ENCODE data around the gene ZFP36L1.

ZFP36L1 gene

DNA sequence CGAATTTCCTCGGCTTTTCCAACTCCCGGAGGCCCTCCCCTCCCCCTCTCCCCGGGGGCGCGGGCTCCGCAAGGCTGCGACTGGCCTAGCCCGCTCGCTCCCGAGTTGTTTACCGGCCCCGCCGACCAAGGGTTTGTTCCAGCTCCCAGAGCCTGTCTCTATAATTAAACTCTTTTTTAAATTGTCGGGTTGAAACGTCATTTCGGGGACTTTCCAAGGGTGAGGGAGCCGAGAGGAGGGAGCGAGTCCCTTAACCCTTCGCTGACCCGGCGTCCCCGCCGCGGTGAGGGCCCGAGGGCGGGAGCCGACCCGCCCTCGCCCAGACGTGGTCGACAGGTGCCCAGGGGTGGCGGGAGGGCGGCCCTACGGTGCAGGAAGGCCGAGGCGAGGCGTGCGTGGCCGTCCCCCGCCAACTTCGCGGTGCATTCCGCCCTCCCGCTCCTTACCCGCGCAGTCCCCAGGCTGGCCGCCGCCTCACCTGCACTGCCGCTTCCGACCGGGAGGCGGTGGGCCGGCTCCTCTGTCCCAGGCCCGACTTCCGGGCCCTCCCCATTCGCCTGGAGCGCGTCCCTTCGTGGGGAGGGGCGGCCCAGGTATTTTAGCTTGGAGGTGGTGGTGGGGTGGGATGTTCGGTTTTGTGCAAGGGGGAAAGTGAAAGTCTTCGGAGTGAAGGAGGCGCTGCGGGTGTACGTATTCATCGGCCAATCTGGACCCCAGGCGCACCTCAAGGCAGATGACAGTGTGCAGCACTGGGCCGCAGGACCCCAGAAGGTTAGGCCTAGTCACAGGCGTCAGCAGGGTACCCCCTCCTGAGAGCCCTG is 2.9 kb upstream of the ZFP36L1 start:
- peak; percentile 59 for DNase-seq (ENCODE audit: low read depth, low spot score)

DNA sequence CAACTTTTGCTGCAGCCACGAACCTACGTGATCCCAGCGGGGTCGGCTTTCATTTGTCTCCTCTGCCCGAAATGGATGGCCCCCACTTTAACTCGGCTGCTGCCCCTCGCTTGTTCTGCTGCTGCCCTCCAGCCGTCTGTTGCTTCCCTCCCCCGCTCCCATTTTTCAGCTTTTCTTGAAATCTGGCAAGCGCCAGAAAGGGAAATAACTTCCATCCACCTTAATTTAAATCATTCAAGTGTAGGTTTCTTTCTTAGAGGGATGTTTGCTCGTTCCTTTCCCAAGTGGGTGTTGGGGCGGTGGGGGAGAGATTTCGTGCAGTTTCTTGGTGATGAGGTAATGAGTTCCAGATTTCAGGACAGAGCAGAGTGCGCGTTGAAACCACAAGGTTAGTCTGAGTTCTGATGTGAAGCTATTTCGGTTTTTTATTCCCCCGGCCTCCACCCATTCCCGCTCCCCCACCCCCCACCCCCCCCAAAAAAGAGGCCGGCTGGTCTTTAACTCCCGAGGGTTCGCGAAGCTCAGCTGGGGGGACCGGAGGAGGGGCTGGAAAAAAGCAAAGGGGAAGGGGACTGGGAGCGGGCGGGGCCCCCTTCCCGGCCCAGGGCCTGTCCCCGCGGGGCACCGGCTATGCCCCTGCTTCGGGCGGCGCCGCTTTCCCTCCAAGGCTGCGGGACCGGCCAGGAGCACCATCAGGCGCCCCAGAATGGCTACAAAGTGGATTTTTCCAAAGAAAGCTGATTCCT is 2.2 kb upstream of the ZFP36L1 start:
- DNase-seq (ENCODE audit: low read depth, low spot score): no peak

DNA sequence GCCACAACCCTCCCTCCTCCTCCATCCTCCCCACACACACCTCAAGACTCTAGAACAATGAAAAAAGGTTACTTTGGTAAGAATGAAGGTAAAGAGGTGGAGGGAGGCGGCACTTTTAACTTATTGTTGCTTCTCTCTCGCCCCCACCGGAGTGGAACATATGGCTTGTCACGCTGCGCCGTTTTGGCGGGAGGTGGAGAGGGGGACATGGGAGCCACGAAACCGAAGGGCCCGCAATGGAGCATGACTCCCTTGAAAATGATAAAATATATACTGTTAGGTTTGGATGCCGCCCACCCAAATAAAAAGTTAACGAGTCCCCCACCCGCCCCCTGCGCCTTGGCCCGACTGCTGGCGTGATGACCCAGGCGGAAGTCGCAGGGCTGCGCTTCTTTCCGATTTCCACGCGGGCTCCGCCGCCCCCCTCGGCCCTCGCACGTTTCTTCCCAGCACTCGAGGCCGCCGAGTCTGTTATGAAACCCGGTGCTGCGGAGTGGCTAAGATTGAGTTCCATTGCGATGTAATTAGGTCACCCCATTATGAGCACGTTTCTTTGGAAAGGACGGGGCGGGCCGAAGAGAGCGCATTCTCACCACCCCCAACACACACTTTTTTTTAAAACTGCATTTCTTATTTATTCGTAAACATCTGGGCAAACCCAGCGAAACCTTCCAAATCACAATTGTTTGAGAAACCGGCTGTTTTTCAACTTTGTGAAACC is 1.4 kb upstream of the ZFP36L1 start:
- DNase-seq (ENCODE audit: low read depth, low spot score): peak; percentile 72

DNA sequence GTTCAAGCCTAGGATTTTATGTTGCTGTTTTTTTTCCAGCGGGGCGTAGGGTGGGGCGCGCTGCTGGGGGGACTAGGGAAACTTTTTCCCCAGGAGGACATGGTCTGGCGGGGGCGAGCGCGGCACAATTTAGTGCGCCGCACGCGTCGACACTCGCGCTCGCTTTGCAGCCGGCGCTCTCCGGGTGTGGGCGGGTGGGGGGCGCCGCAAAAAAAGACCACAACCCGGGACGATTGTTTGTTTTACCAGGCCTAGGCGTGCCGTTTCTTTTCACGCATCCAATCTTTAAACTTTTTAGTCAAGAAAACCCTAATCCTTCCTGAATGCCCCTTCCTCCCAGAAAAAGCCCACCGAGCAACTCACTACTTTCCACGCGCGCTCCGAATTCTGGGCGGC is 865 bp upstream of the ZFP36L1 start:
- DNase-seq (ENCODE audit: low read depth, low spot score): no peak

DNA sequence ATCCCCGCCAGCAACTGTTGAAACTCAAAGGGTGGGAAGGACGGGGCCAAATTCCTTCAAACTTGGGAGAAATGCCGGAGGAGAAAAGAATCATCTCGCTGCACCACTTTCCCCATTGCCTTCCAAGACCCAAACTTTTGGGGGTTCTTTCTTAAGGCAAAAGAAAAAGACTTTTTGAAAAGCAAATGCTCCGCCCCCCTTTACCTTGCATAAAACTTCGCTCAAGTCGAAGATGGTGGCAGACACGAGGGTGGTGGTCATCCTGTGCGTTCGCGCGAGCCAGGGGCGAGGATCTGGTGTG is 239 bp downstream of the ZFP36L1 start:
- no peak for DNase-seq (ENCODE audit: low read depth, low spot score)

DNA sequence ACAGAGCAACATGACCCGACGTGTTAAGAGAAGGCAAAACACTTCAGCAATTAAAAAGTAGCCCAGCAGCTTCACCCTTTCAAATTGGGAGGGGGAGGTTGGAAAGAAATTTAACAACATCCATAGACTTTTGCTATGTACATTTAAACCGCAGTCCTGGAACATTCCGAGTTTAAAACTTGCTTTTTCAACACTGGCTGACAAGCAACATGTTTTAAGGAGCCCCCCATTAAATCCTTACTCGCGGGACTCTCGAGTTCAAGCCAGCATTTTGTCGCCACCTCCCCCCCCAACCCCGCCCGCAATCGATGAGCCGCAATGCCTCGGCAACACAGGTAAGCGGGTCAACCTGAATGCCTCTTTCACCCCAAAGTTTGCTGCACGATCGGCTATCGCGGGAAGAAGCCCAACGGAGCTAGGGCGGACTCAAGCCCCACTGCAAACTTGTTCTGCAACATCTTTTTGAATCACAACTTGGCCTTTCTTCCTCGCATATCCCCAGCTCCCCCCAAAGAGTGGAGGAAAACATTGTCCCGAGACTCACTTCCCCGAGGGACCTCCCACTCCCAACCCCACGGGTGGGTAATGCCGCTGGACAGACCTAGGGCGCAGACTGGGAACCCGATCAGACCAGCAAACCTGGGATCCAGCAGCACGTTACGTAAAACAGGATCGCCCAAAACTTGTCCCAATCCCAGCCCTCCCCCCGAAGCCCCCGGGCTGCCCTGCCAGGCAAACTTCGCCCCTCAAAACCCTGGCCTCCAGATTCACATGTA is 777 bp downstream of the ZFP36L1 start:
- no peak for DNase-seq (ENCODE audit: low read depth, low spot score)

DNA sequence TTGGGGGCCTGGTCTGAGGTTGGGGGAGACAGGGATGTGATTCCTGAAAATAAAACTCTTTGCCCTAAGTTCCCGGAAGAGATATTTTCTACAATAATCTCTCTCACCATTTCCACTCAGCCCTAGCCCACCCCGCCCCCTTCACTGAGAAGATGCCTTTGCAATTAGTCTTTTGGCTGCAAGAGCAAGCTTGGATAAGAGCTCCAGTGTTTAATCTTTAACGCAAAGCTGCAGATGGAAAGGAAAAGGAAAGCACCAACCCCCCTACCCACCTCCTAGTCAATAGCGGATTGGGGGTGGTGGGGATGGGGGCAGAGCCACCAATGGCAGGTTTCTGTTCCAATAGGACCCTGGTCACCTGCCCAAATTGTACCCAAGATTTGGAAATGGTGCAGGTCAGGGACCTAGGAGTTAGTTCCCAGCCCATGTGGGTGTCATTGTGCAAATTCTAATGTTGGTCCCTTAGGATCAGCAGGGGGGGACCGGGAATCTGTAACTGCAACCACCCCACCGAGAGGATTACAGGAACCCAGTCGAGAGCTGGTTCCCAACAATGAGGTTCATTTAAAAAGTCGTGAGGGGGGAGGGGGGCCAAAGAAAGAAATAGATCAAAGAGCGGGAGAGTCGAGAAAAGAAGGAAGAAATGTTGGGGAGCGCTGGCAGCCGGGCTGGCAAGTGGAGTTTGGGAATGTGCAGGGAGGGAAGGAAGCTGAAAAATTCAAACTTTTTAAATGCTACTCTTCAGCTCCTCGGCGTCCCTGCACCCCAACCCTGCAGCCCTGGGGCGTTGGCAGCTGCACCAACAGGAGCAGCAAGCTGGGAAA is 1.6 kb downstream of the ZFP36L1 start:
- no peak for DNase-seq (ENCODE audit: low read depth, low spot score)

DNA sequence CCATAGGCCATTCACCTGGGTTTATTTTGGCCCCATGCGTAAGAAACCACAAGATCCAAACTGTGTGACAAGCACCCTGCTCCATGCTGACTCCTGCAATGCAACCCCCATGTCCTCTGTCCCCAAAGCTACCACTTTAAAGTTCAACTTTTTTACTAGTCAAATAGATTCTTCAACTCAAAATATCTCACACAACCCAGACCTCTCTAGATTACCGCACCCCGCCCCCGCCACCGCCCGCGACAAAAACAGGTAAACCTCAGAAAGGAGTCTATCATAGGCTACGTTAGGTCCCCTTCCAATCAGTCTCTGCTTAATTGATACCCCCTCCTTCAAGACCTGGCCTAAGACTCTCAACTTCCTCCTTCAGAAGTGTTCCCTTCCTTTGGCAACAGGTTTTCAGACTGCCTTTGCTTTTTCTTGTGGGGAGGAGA is 2.2 kb downstream of the ZFP36L1 start:
- DNase-seq (ENCODE audit: low read depth, low spot score): peak; percentile 61

DNA sequence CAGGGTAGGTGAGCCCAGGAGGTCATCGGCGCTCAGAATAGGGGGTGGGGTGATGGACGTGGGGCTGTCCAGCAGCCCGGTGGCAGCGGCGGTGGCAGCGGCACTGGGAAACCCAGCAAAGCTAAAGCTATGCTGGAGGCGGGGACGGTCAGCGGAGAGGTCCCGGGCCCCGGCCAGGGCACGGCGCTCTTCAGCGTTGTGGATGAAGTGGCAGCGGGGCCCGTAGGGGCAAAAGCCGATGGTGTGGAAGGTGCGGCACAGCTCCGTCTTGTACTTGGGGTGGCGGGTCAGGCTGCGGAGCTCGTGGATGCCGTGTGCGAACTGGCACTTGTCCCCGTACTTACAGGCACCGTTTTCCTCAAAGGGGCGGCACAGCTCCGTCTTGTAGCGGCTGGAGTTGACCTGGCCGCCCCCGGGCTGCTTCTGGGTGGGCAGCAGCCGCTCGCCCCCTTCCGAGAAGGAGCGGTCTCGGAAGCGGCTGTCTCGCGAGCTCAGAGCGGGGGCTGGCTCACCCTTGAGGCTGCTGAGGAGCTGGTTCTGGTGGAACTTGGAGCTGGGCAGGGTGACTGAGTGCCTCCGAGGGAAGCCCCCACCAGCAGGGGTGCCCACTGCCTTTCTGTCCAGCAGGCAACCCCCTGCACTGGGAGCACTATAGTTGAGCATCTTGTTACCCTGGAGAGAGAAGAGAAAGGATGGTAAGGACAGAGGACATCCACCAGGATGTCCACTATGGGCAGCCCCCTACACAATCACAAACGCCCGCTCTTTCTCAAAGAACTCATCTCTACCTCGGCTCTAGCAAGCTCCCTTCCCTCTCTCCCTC is 2.8 kb downstream of the ZFP36L1 start:
- DNase-seq (ENCODE audit: low read depth, low spot score): no peak

DNA sequence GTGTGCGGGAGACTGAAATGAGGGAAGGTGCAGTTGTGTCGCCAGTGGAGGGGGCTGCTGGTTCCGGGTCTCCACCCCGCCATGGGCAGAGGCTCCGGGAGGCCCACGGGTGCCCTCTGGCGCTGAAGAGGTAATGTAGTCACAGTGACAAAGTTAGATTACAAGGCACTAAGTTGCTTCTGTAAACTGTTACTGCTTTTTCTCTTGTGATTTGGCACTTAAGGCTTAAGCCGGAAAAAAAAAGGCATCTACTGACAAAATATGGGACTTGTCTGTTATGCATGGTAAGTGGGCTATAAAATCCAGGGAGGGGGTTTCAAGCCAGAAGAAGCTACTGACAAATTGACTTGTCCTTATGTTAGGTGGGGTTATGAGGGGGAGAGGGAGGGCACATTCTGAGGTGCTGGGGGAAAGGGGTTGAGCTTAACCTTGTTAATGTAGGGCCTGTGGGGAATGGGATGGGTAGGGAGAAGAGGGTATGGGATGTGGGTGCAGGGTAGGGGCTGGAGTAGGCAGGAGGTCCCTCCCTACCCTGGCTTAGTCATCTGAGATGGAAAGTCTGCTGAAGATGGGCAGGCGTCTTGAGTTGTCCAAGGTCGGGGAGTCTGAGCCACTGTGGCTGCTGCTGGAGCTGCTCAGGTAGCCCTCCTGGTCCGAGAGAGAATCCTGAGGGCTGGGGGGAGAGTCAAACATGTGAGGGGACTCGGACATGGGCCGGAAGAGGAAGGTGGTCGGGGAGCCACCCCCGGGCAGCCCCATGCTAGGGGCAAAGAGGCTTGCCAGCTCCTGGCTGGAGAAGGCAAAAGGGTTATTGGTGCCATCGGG is 3.7 kb downstream of the ZFP36L1 start:
- DNase-seq (ENCODE audit: low read depth, low spot score): peak; percentile 75

DNA sequence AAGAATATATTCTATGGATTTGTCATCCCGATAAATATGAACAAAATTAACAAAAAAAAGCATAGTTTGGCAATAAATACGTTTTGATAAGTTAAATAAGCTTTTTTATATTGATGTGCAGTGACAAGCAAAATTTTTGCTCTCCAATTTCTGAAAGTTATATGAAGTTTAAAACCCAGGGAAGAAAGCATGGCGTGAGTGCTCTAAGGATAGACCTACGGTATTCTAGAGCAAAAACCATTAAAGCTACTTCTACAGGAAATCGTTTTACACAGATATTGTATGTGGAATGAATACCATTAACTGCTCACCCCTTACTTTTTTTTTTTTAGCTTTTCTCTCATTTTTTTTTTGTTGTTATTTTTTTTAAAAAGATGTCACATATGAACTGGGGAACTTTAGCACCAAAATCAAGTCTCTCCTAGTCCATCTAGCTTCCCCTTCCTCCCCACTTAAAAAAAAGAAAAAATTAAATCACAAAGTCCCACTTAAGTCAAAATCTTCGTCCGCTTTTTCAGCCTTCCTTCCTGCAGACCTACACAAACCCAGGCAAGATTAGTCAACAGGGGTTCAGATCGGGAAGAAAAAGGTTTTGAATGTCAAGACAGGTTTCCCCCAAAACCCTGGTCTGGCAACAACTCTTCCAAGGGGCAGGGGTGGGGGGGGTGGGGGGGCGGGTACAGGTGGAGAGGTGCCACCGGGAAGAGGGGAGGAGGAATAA is 4.4 kb downstream of the ZFP36L1 start:
- DNase-seq (ENCODE audit: low read depth, low spot score): no peak

DNA sequence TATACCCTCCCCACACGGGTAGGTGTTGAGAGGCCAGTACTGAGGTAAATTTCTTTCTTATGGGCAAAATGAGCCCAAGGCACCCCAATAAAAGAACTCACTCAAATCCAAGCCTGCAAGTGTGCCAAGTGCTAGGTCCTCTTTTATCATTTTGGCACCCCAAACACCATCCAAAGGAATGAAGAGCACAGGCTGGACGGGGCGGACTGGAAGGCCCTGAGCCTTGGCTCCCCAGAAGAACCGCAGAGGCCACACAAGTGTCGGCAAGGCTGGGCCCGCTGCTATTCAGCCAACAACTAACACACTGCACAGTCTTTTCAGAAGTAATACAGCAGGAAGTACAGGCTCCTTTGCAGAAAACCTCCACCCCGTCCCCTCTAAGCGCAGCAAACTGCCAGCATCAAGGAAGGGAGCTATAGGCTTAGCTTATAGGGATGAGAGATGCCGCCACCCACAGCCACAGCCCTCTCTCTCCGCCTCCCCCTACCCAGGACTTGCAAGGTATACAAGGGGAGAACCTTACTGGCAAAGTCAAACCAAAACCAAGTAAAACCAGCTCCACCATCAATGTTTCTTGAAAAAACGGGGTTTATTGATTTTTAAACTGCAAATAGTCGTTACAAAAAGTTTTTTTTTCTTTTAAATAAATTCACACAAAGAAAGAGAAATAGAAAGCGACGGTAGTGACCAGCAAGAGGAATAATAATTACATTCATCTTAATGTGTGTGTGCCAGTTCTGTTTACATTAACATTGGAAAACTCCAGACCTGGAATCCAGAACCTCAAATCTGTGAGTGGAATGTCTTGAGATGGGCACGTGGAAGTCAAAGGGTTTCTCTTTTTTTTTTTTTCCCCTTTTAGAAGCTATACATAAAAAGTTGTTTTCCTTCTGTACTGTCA is 5.5 kb downstream of the ZFP36L1 start:
- DNase-seq (ENCODE audit: low read depth, low spot score): no peak

DNA sequence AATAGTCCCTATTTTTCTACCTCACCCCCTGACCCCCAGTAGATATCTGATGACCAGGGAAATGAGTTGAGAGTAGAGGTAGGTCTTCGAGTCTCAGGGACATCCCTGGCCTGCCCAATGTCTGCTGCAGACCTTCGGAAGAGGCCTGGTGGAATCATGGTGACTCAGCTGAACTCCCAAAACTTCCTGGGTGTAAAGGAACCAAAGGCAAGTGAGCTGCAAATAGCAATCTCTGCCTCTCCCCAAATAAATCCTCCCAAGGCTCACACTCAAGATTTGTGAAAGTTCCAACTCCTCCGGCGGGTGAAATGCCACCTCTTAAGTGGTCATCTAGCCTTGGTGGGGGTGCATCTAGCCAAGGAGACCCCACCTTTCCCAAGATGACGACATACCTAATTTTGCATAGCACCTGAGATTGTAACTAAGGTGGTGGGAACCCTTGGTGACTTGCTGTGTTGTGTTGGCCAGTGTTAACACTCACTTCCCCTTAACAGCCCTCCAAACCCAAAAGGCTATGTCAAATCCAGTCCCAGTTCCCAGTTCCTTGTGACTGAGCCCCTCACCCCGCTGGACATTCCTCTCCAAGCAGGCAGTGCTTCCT is 6.3 kb downstream of the ZFP36L1 start:
- no peak for DNase-seq (ENCODE audit: low read depth, low spot score)

DNA sequence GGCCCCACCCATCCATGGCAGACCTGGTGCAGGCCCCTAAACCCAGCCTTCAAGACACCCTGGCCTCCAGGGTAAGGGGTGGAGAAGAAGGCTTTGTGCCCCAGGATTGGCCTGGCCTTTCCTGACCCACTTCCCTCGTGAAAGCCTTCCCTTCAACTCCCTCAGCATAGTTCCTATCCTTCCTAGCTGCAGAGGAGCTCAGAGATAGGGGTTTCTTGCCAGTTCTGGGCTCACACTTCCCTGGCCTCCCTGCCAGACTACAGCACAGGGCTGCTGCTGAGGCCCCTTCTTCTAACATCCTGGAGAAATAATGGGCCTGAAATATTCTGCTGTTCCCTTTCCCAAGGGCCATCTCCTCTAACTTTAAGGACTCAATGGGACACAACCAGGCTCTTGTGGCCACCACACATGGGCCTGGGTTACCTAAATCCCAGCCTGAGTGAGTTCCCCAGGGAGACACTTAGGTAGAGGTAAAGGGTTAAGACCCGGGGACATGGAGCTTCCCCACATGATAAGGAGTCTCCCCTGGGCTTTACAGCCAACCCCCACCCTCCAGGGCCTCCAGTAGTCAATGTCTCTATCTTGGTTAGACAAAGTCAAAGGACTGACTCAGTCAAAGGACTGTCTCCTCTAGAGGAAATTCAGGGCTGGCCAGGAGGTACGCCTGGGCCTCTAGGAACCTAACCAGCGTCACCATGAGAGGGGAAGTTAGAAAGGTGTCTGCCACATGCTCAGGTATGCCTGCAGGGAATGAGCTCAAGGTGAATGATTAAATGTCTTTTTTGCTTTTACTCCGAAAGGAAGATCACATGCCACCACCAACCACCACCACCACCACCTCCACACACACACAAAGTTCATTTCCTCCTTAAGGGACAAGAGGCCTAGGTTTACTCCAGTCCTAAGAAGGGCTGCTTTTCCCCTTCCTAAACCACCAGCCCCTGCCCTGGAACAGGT is 7.1 kb downstream of the ZFP36L1 start:
- no peak for DNase-seq (ENCODE audit: low read depth, low spot score)

DNA sequence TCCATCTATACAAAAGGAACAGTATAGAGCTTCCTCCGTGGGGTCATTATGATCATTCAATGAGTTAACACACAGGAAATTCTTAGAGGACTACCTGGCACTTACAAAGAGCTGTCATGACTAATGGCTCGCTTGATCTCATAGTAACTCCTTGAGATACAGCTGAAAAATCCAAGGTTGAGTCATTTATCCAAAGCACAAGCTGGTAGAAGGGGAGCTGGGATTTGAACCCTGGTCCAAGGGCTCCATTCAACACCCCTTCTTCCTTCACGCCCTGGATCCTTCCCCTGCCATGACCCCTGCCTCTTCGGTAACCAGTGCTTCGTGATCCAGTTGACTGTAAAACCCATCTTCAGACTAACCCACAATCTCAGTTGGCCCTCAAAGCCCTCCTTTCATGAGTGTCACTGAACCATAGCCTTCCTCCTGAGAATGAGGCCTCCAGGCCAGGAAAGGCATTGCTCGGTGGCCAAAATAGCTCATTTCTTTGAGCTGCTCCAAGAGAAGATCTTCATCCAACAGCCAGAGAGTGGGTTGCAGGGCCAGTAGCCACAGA is 7.8 kb downstream of the ZFP36L1 start:
- no peak for DNase-seq (ENCODE audit: low read depth, low spot score)

Measured in activated naive CD8-positive, alpha-beta T cell treated with anti-CD3 and anti-CD28 coated beads, Interleukin-2, amount 50 U/mL, for 16 hours (primary cell).